Lower leg skin (tissue), 3 donors: Measurements from ENCODE around the gene CMTM2.

ENCODE experiments used
- POLR2A ChIP-seq, 2 donors: fragments of 450-650 bp; IDR thresholded peaks; one replicate each; pipeline ENCODE4 v1.6.1; 2016 to 2017; ENCODE audit warnings: antibody characterized with exemption in 2 of 2, mild to moderate bottlenecking in 1 of 2, moderate library complexity in 1 of 2
- TF ChIP-seq, protein P1 (sequence below), 3 donors: fragments of 450-650 bp; IDR thresholded peaks; one replicate each; pipeline ENCODE4 v1.5.1; 2016; ENCODE audit warnings: antibody characterized with exemption in 3 of 3, mild to moderate bottlenecking in 3 of 3, moderate library complexity in 2 of 3

DNA sequence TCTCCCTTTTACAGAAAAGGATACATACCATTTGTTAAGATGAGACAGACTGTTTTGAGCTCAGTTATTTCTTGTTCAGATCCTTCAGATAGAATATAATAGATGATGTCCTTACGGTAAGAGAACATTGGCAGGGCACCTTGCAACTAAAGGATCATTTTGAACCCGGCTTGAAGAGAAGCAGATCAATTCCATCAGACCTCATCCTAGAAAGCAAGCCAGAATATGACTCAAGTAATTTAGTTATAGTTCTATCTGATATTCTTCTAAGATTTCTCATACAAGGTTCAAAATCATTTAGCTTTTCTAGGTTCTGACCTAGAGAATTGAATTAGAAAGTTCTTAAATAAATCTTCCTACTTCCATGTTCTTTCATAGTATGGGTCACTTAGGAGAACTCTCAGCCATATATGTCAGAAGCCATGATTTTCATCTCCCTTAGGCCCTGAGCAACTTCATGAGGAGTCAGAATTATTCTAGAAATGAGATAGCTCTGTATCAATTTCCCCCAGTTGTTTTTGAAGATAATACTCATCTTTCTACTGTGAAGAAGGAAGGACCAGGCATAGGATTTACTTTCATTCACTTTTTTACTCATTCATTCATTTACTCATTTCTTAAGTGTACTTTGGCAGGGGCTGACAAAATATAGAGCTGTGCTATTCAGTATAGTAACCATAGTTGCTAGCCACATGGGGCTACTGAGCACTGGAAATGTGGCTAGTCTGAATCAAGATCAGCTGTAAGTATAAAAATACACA is 15.5 kb upstream of the CMTM2 start:
- TF ChIP-seq, protein P1, sequence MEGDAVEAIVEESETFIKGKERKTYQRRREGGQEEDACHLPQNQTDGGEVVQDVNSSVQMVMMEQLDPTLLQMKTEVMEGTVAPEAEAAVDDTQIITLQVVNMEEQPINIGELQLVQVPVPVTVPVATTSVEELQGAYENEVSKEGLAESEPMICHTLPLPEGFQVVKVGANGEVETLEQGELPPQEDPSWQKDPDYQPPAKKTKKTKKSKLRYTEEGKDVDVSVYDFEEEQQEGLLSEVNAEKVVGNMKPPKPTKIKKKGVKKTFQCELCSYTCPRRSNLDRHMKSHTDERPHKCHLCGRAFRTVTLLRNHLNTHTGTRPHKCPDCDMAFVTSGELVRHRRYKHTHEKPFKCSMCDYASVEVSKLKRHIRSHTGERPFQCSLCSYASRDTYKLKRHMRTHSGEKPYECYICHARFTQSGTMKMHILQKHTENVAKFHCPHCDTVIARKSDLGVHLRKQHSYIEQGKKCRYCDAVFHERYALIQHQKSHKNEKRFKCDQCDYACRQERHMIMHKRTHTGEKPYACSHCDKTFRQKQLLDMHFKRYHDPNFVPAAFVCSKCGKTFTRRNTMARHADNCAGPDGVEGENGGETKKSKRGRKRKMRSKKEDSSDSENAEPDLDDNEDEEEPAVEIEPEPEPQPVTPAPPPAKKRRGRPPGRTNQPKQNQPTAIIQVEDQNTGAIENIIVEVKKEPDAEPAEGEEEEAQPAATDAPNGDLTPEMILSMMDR (IDR thresholded peaks at IDR 0.05) = no peak
- no peak for TF ChIP-seq POLR2A (IDR thresholded peaks at IDR 0.05)
